Suprapubic skin (tissue), 4 donors: Measurements from ENCODE around the gene SAMD8. TPM values are rescaled to one million over a fixed set of nuclear protein-coding genes. Genes with fewer than 3 reads are reported as not detected.
A peak's percentile ranks its signal among the peaks of the same experiment; 100 is the strongest.
"Not testable (repeated sequence)": the region's sequence is repeated elsewhere in the genome, so short reads cannot be mapped to it uniquely, and the experiment has no call there.

Experiments
- DNase-seq, 2 donors: peaks; one replicate each; pipeline ENCODE4 v3.0.0-alpha.2; 2019; ENCODE audit warnings: low spot score in 2 of 2
- H3K27ac ChIP-seq: fragments of 200-600 bp; sonication (generic); one replicate; pipeline ENCODE4 v1.5.1; 2019
- H3K27me3 ChIP-seq: fragments of 200-600 bp; sonication (generic); one replicate; pipeline ENCODE4 v1.5.1; 2019
- H3K36me3 ChIP-seq: fragments of 200-600 bp; sonication (generic); one replicate; pipeline ENCODE4 v1.5.1; 2019
- H3K4me1 ChIP-seq: fragments of 200-600 bp; sonication (generic); one replicate; pipeline ENCODE4 v1.5.1; 2019
- H3K4me3 ChIP-seq: fragments of 200-600 bp; sonication (generic); one replicate; pipeline ENCODE4 v1.5.1; 2019; ENCODE audit warnings: mild to moderate bottlenecking
- H3K9me3 ChIP-seq: fragments of 200-600 bp; sonication (generic); one replicate; pipeline ENCODE4 v1.5.1; 2019
- CTCF ChIP-seq, 2 donors: fragments of 200-600 bp in 1 of 2; fragments of 450-650 bp in 1 of 2; sonication (generic) in 1 of 2; IDR thresholded peaks; one replicate each; pipeline ENCODE4 v1.5.1; 2016 to 2019; ENCODE audit warnings: antibody characterized with exemption in 2 of 2, mild to moderate bottlenecking in 1 of 2, moderate library complexity in 1 of 2
- EP300 ChIP-seq: sonication (generic); formaldehyde crosslinking; IDR thresholded peaks from one replicate; pipeline ENCODE4 v1.6.1; 2017; ENCODE audit warnings: antibody characterized with exemption
- POLR2A ChIP-seq, 2 donors: fragments of 450-650 bp; IDR thresholded peaks; one replicate each; pipeline ENCODE4 v1.6.1; 2017; ENCODE audit warnings: antibody characterized with exemption in 2 of 2, mild to moderate bottlenecking in 2 of 2, moderate library complexity in 2 of 2
- POLR2AphosphoS5 ChIP-seq, 3 donors: sonication (generic); formaldehyde crosslinking; IDR thresholded peaks; one replicate each; pipeline ENCODE4 v1.6.1; 2017; ENCODE audit warnings: antibody characterized with exemption in 3 of 3
- WGBS: methylation state at CpG from one replicate; pipeline ENCODE4 v1.1.5; 2018; 5-methylcytosine and 5-hydroxymethylcytosine counted together
- total RNA-seq, 4 donors: library from RNA; depleted of rRNA; stranded (reverse); fragments of >200 nt; gene quantifications; one replicate each; pipeline ENCODE4 v1.1.0, GENCODE V29; 2016

Gene SAMD8
- total RNA-seq, 4 donors from 2014 or later = 20.3 to 29.1 (median 22.8) TPM

GRCh38 chr10:75179657-75180177 lies 68.3 kb downstream of the SAMD8 start:
- no peaks in the 10 kb centered on the region for H3K4me1 ChIP-seq
- no peaks in the 10 kb centered on the region for H3K27me3 ChIP-seq
- DNase-seq = no peak
- H3K4me3 ChIP-seq = no peak overlapping the region
- no peak for TF ChIP-seq POLR2A (IDR thresholded peaks at IDR 0.05)
- no peak for TF ChIP-seq CTCF (IDR thresholded peaks at IDR 0.05)
- TF ChIP-seq EP300 = no peak
- no peak for TF ChIP-seq POLR2AphosphoS5 (IDR thresholded peaks at IDR 0.05)
- H3K9me3 ChIP-seq = no peaks in the 10 kb centered on the region
- H3K36me3 ChIP-seq = peaks cover 16% of the 10 kb centered on the region
- 92% methylated on average over 1 of the region's 1 CpG for WGBS
- no peak overlapping the region for H3K27ac ChIP-seq

- H3K27ac ChIP-seq = no peak overlapping the region
- WGBS = 65% methylated on average over 2 of the region's 2 CpGs
Measured at GRCh38 chr10:75180592-75180991, 69.1 kb downstream of the SAMD8 start.

GRCh38 chr10:75181073-75181472 lies 69.6 kb downstream of the SAMD8 start:
- peaks cover 12% of the 10 kb centered on the region for H3K36me3 ChIP-seq
- no peaks in the 10 kb centered on the region for H3K9me3 ChIP-seq
- H3K27ac ChIP-seq = no peak overlapping the region
- no peak overlapping the region for H3K4me3 ChIP-seq
- peaks cover 6% of the 10 kb centered on the region for H3K4me1 ChIP-seq
- WGBS = 76% methylated on average over 1 of the region's 1 CpG
- H3K27me3 ChIP-seq = no peaks in the 10 kb centered on the region
- no peak for TF ChIP-seq EP300
- TF ChIP-seq POLR2AphosphoS5 (IDR thresholded peaks at IDR 0.05) = no peak
- TF ChIP-seq CTCF (IDR thresholded peaks at IDR 0.05) = no peak
- TF ChIP-seq POLR2A (IDR thresholded peaks at IDR 0.05) = no peak
- no peak for DNase-seq

More at GRCh38 chr10:75180592-75180991, 69.1 kb downstream of the SAMD8 start:
- Histone ChIP-seq H3K27me3 (no peaks in the 10 kb centered on the region), H3K9me3 (no peaks in the 10 kb centered on the region), H3K36me3 (peaks cover 16% of the 10 kb centered on the region), H3K4me3 (no peak overlapping the region), H3K4me1 (peaks cover under 1% of the 10 kb centered on the region)
- no peak for TF ChIP-seq EP300
- DNase-seq = no peak

- Histone ChIP-seq H3K36me3 (peaks cover 7% of the 10 kb centered on the region), H3K4me3 (no peak overlapping the region), H3K27me3 (no peaks in the 10 kb centered on the region), H3K4me1 (peaks cover 24% of the 10 kb centered on the region), H3K9me3 (no peaks in the 10 kb centered on the region), H3K27ac (peak overlapping the region; percentile 36)
- TF ChIP-seq POLR2A (IDR thresholded peaks at IDR 0.05) (no peak), CTCF (IDR thresholded peaks at IDR 0.05) (no peak), EP300 (no peak), POLR2AphosphoS5 (IDR thresholded peaks at IDR 0.05) (no peak)
- DNase-seq = no peak
- WGBS = 32% methylated on average over 4 of the region's 4 CpGs
Measured at GRCh38 chr10:75186310-75186709, 74.9 kb downstream of the SAMD8 start.

- no peak overlapping the region for H3K4me3 ChIP-seq
Measured at GRCh38 chr10:75187961-75188426, 76.5 kb downstream of the SAMD8 start.

GRCh38 chr10:75188522-75188921 lies 77.1 kb downstream of the SAMD8 start:
- WGBS = 91% methylated on average over 9 of the region's 9 CpGs
- H3K9me3 ChIP-seq, H3K36me3 ChIP-seq, H3K4me3 ChIP-seq, H3K27me3 ChIP-seq: not testable (repeated sequence)
- peak overlapping the region; percentile 56 for H3K27ac ChIP-seq
- DNase-seq = peak in 1 of 2 donors; percentile 35
- H3K4me1 ChIP-seq = peaks cover 30% of the 10 kb centered on the region

More at GRCh38 chr10:75187961-75188426, 76.5 kb downstream of the SAMD8 start:
- Histone ChIP-seq H3K27ac (peak overlapping the region; percentile 56), H3K4me1 (peaks cover 30% of the 10 kb centered on the region), H3K27me3 (no peaks in the 10 kb centered on the region), H3K9me3 (no peaks in the 10 kb centered on the region), H3K36me3 (peaks cover 3% of the 10 kb centered on the region)
- peak in 1 of 2 donors; percentile 76 for DNase-seq
- WGBS = 55% methylated on average over 3 of the region's 3 CpGs
- peak; percentile 54 to 59 for TF ChIP-seq CTCF (IDR thresholded peaks at IDR 0.05)
- TF ChIP-seq POLR2AphosphoS5 (IDR thresholded peaks at IDR 0.05) = no peak
